ENCODE results near the gene FAM234A. TPM values are rescaled to one million over a fixed set of nuclear protein-coding genes. Genes with fewer than 3 reads are reported as not detected.
"Not testable (repeated sequence)": the region's sequence is repeated elsewhere in the genome, so short reads cannot be mapped to it uniquely, and the experiment has no call there.

Gene FAM234A
- polyA plus RNA-seq, 1 experiment: 42.7 TPM

GRCh38 chr16:194516-194915 is 40.1 kb upstream of the FAM234A start:
- TF ChIP-seq, protein P1, sequence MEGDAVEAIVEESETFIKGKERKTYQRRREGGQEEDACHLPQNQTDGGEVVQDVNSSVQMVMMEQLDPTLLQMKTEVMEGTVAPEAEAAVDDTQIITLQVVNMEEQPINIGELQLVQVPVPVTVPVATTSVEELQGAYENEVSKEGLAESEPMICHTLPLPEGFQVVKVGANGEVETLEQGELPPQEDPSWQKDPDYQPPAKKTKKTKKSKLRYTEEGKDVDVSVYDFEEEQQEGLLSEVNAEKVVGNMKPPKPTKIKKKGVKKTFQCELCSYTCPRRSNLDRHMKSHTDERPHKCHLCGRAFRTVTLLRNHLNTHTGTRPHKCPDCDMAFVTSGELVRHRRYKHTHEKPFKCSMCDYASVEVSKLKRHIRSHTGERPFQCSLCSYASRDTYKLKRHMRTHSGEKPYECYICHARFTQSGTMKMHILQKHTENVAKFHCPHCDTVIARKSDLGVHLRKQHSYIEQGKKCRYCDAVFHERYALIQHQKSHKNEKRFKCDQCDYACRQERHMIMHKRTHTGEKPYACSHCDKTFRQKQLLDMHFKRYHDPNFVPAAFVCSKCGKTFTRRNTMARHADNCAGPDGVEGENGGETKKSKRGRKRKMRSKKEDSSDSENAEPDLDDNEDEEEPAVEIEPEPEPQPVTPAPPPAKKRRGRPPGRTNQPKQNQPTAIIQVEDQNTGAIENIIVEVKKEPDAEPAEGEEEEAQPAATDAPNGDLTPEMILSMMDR (IDR thresholded peaks at IDR 0.05; ENCODE audit: low read depth, low read length): no peak
- Histone ChIP-seq H3K27ac (ENCODE audit: low read depth, low read length) (no peak overlapping the region), H3K4me3 (ENCODE audit: low read depth, low read length) (no peak overlapping the region), H3K27me3 (ENCODE audit: control insufficient read depth, insufficient read depth, low read length) (no peaks in the 10 kb centered on the region), H3K9me3 (ENCODE audit: control insufficient read depth, insufficient read depth, low read length) (no peaks in the 10 kb centered on the region; the same call in 1 of the 2 replicates)
- no peak for DNase-seq (ENCODE audit: low read depth, low spot score)
- ChIA-PET POLR2A (no interaction called here), CTCF (interaction anchor here (1.2 kb wide), 1 partner anchor 13 kb away, joined by 3 read pairs; no protein-coding TSS in a partner anchor)

- TF ChIP-seq, protein P1 (IDR thresholded peaks at IDR 0.05; ENCODE audit: low read depth, low read length): no peak
- Histone ChIP-seq H3K27me3 (ENCODE audit: control insufficient read depth, insufficient read depth, low read length) (no peaks in the 10 kb centered on the region), H3K9me3 (ENCODE audit: control insufficient read depth, insufficient read depth, low read length) (no peaks in the 10 kb centered on the region), H3K27ac (ENCODE audit: low read depth, low read length) (no peak overlapping the region), H3K4me3 (ENCODE audit: low read depth, low read length) (no peak overlapping the region)
- ChIA-PET CTCF (interaction anchor here (0.7 kb wide), 2 partner anchors 74 to 161 kb away, joined by 3 to 5 read pairs; no protein-coding TSS in a partner anchor), POLR2A (interaction anchor here (0.7 kb wide), 1 partner anchor 201 kb away, joined by 11 read pairs; no protein-coding TSS in a partner anchor)
- no peak for DNase-seq (ENCODE audit: low read depth, low spot score)
Measured at GRCh38 chr16:200388-200787, 34.2 kb upstream of the FAM234A start.

- TF ChIP-seq, protein P1 (IDR thresholded peaks at IDR 0.05; ENCODE audit: low read depth, low read length): no peak
- Histone ChIP-seq H3K27ac (ENCODE audit: low read depth, low read length) (no peak overlapping the region), H3K27me3 (ENCODE audit: control insufficient read depth, insufficient read depth, low read length) (no peaks in the 10 kb centered on the region), H3K9me3 (ENCODE audit: control insufficient read depth, insufficient read depth, low read length) (no peaks in the 10 kb centered on the region), H3K4me3 (ENCODE audit: low read depth, low read length) (no peak overlapping the region)
- ChIA-PET CTCF (no interaction called here), POLR2A (no interaction called here)
- DNase-seq (ENCODE audit: low read depth, low spot score): no peak
Measured at GRCh38 chr16:203246-203645, 31.4 kb upstream of the FAM234A start.

- CTCF ChIA-PET: not testable (repeated sequence)
Measured at GRCh38 chr16:204046-204445, 30.6 kb upstream of the FAM234A start.

GRCh38 chr16:209359-209758 is 25.3 kb upstream of the FAM234A start:
- not testable (repeated sequence) for H3K4me3 ChIP-seq (ENCODE audit: low read depth, low read length); H3K27ac ChIP-seq (ENCODE audit: low read depth, low read length); H3K9me3 ChIP-seq (ENCODE audit: control insufficient read depth, insufficient read depth, low read length); DNase-seq (ENCODE audit: low read depth, low spot score); H3K27me3 ChIP-seq (ENCODE audit: control insufficient read depth, insufficient read depth, low read length)
- CTCF ChIA-PET: interaction anchor here (0.7 kb wide), 1 partner anchor 41 kb away, joined by 3 read pairs; no protein-coding TSS in a partner anchor
- POLR2A ChIA-PET: interaction anchor here (1.1 kb wide), 1 partner anchor 26 kb away, joined by 4 read pairs; no protein-coding TSS in a partner anchor

More at GRCh38 chr16:204046-204445, 30.6 kb upstream of the FAM234A start:
- H3K4me3 ChIP-seq (ENCODE audit: low read depth, low read length); H3K9me3 ChIP-seq (ENCODE audit: control insufficient read depth, insufficient read depth, low read length); H3K27ac ChIP-seq (ENCODE audit: low read depth, low read length); DNase-seq (ENCODE audit: low read depth, low spot score); H3K27me3 ChIP-seq (ENCODE audit: control insufficient read depth, insufficient read depth, low read length); POLR2A ChIA-PET: not testable (repeated sequence)

GRCh38 chr16:211631-212180 is 22.9 kb upstream of the FAM234A start:
- H3K27ac ChIP-seq (ENCODE audit: low read depth, low read length); H3K4me3 ChIP-seq (ENCODE audit: low read depth, low read length); POLR2A ChIA-PET; DNase-seq (ENCODE audit: low read depth, low spot score); H3K27me3 ChIP-seq (ENCODE audit: control insufficient read depth, insufficient read depth, low read length); CTCF ChIA-PET; H3K9me3 ChIP-seq (ENCODE audit: control insufficient read depth, insufficient read depth, low read length): not testable (repeated sequence)

Data from AG04450 (cell line).